GM12878 (cell line): ENCODE data around the gene IPP. TPM values are rescaled to one million over a fixed set of nuclear protein-coding genes. Genes with fewer than 3 reads are reported as not detected.

ENCODE experiments used
- ATF2 ChIP-seq: IDR thresholded peaks from 2 replicates; pipeline ENCODE4 v1.6.1; 2012; ENCODE audit warnings: low read length, inconsistent platforms
- ETV6 ChIP-seq, 2 experiments: fragments of 450-650 bp in 1 of 2; IDR thresholded peaks in 1 of 2; conservative IDR thresholded peaks in 1 of 2; 2 replicates each; pipeline ENCODE4 v1.6.1; 2014; ENCODE audit warnings: antibody characterized with exemption in 1 of 2, borderline replicate concordance in 1 of 2, low read depth in 1 of 2, mild to moderate bottlenecking in 1 of 2, moderate library complexity in 1 of 2
- KLF5 ChIP-seq: fragments of 450-650 bp; IDR thresholded peaks from 2 replicates; pipeline ENCODE4 v1.6.1; 2014; ENCODE audit warnings: mild to moderate bottlenecking; ENCODE audit not compliant: partially characterized antibody
- MTA2 ChIP-seq: fragments of 450-650 bp; IDR thresholded peaks from 2 replicates; pipeline ENCODE4 v1.6.1; 2016; ENCODE audit warnings: low read depth, mild to moderate bottlenecking, moderate library complexity
- polyA plus RNA-seq, 11 experiments: library from polyadenylated mRNA; depleted of rRNA in 4 of 11; unstranded in 6 of 11; stranded (reverse) in 5 of 11; fragments of >200 nt; fragmentation: Nextera tagmentation in 4 of 11; fragmentation: Illumina TruSeq in 1 of 11; extraction: Ambion mirVana in 4 of 11; extraction: Trizol in 1 of 11; gene quantifications; 1 replicate in 1 of 11; 2 replicates in 10 of 11; pipeline versions ENCODE4 v1.2.1 to v1.2.3, GENCODE V29; 2011 to 2016; ENCODE audit warnings: inconsistent platforms in 2 of 11, missing spikeins in 2 of 11, low read depth in 1 of 11
- total RNA-seq, 4 experiments: library from RNA; depleted of rRNA in 3 of 4; stranded (reverse); fragments of >200 nt in 3 of 4; fragmentation: Illumina TruSeq in 1 of 4; extraction: Trizol in 1 of 4; gene quantifications; 2 replicates each; pipeline versions ENCODE4 v1.2.1 to v1.2.3, GENCODE V29; 2013 to 2021
- TF ChIP-seq, protein P1 (sequence below): fragments of 450-650 bp; IDR thresholded peaks from 2 replicates; pipeline ENCODE4 v1.6.1; 2016; ENCODE audit warnings: mild to moderate bottlenecking, moderate library complexity, borderline replicate concordance
- TF ChIP-seq, protein P2 (sequence below): IDR thresholded peaks from 2 replicates; pipeline ENCODE4 v1.6.1; 2012; ENCODE audit warnings: improper control_type of control experiment, low read depth, low read length; ENCODE audit not compliant: insufficient replicate concordance

The IPP gene
- total and polyA plus RNA-seq, 10 of the 15 experiments (the other 5 are each of a cell fraction or from before 2014, with no cell fraction given) = 4.7 to 15.0 (median 10.4) TPM

GRCh38 chr1:45767035-45767434, 16.6 kb upstream of the IPP start (continued):
- TF ChIP-seq ATF2 (no peak), MTA2 (no peak), KLF5 (no peak), ETV6 (conservative IDR thresholded peaks at IDR 0.05 in 1 of 2, IDR thresholded peaks at IDR 0.05 in 1 of 2; ENCODE audit: borderline replicate concordance in 1 of 2, low read depth in 1 of 2) (no peak)
- TF ChIP-seq, protein P1, sequence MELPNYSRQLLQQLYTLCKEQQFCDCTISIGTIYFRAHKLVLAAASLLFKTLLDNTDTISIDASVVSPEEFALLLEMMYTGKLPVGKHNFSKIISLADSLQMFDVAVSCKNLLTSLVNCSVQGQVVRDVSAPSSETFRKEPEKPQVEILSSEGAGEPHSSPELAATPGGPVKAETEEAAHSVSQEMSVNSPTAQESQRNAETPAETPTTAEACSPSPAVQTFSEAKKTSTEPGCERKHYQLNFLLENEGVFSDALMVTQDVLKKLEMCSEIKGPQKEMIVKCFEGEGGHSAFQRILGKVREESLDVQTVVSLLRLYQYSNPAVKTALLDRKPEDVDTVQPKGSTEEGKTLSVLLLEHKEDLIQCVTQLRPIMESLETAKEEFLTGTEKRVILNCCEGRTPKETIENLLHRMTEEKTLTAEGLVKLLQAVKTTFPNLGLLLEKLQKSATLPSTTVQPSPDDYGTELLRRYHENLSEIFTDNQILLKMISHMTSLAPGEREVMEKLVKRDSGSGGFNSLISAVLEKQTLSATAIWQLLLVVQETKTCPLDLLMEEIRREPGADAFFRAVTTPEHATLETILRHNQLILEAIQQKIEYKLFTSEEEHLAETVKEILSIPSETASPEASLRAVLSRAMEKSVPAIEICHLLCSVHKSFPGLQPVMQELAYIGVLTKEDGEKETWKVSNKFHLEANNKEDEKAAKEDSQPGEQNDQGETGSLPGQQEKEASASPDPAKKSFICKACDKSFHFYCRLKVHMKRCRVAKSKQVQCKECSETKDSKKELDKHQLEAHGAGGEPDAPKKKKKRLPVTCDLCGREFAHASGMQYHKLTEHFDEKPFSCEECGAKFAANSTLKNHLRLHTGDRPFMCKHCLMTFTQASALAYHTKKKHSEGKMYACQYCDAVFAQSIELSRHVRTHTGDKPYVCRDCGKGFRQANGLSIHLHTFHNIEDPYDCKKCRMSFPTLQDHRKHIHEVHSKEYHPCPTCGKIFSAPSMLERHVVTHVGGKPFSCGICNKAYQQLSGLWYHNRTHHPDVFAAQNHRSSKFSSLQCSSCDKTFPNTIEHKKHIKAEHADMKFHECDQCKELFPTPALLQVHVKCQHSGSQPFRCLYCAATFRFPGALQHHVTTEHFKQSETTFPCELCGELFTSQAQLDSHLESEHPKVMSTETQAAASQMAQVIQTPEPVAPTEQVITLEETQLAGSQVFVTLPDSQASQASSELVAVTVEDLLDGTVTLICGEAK = no peak
- TF ChIP-seq, protein P2, sequence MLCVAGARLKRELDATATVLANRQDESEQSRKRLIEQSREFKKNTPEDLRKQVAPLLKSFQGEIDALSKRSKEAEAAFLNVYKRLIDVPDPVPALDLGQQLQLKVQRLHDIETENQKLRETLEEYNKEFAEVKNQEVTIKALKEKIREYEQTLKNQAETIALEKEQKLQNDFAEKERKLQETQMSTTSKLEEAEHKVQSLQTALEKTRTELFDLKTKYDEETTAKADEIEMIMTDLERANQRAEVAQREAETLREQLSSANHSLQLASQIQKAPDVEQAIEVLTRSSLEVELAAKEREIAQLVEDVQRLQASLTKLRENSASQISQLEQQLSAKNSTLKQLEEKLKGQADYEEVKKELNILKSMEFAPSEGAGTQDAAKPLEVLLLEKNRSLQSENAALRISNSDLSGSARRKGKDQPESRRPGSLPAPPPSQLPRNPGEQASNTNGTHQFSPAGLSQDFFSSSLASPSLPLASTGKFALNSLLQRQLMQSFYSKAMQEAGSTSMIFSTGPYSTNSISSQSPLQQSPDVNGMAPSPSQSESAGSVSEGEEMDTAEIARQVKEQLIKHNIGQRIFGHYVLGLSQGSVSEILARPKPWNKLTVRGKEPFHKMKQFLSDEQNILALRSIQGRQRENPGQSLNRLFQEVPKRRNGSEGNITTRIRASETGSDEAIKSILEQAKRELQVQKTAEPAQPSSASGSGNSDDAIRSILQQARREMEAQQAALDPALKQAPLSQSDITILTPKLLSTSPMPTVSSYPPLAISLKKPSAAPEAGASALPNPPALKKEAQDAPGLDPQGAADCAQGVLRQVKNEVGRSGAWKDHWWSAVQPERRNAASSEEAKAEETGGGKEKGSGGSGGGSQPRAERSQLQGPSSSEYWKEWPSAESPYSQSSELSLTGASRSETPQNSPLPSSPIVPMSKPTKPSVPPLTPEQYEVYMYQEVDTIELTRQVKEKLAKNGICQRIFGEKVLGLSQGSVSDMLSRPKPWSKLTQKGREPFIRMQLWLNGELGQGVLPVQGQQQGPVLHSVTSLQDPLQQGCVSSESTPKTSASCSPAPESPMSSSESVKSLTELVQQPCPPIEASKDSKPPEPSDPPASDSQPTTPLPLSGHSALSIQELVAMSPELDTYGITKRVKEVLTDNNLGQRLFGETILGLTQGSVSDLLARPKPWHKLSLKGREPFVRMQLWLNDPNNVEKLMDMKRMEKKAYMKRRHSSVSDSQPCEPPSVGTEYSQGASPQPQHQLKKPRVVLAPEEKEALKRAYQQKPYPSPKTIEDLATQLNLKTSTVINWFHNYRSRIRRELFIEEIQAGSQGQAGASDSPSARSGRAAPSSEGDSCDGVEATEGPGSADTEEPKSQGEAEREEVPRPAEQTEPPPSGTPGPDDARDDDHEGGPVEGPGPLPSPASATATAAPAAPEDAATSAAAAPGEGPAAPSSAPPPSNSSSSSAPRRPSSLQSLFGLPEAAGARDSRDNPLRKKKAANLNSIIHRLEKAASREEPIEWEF = no peak
- TF ChIP-seq, all 136 proteins: peak for 0
